Right ventricle myocardium inferior (tissue), 1 donor: Measurements from ENCODE around the gene TMEM190. TPM values are rescaled to one million over a fixed set of nuclear protein-coding genes. Genes with fewer than 3 reads are reported as not detected.
A peak's percentile ranks its signal among the peaks of the same experiment; 100 is the strongest.
"Not testable (repeated sequence)": the region's sequence is repeated elsewhere in the genome, so short reads cannot be mapped to it uniquely, and the experiment has no call there.

ENCODE experiments used
- ATAC-seq: fragments of 200-7000 bp; cut with Tn5 transposase; one replicate; pipeline ENCODE4 v1.9.1; 2020; ENCODE audit warnings: mild to moderate bottlenecking, moderate library complexity
- DNase-seq: peaks from one replicate; pipeline ENCODE4 v3.0.0; 2021; ENCODE audit errors: missing footprints
- intact Hi-C: fragments of 100-400 bp; cut with DNase I; formaldehyde crosslinking; loops from one replicate; pipeline ENCODE4 v1.11.0; 2022
- long read RNA-seq: library from polyadenylated mRNA; unstranded; transcript quantifications from one replicate; pipeline ENCODE4 v2.0.0, GENCODE V29; 2021
- total RNA-seq: library from RNA; stranded (reverse); fragmentation: NEBNext Ultra II Directional; extraction: Animal tissue kit (Norgen Biotek cat#: 25700); gene quantifications from one replicate; pipeline ENCODE4 v1.2.1, GENCODE V29; 2021
- donor health status: DM: no; HTN: yes; CAD: no; lungs with severe emphysema.

Gene TMEM190
- not detected for total RNA-seq
- long read RNA-seq, result 0 reads

DNA sequence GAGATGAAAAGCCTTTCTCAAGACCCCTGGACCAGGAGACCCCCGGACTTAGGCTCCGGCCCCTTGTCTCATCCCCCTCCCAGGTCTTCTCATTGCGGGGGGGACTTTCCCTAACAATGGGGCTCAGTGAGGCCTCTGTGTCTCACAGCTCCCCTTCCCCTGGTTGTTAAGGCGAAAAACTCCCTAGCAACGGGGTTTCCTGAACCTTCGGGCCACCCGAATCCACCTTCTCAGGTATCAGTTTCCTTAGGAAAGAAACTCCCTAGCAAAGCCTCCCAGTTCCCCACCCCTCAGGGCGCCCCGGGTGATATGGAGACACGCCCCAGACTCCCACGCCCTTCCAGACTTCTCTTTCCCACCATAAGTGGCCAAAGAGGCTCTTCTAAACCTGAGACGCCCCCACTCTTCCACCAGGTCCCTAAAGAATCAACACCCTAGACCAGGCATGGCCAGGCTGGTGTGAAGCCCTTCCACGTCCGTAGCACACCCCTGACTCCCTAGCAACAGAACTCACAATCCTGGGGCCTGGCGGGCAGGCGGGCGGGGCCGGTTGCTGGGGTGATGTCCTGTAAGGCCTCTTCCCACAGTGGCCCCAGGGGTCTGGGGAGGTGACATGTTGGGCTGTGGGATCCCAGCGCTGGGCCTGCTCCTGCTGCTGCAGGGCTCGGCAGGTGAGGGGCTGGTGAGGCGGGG, at the start of gene TMEM190:
Gene TMEM190 (plus strand): TSS at position 586 of the 693 bp plus-strand sequence. CDS start 28 bp downstream, at position 614.
- ATAC-seq, result no peak
- DNase-seq, result no peak
- intact Hi-C loops, result no loop called here

DNA sequence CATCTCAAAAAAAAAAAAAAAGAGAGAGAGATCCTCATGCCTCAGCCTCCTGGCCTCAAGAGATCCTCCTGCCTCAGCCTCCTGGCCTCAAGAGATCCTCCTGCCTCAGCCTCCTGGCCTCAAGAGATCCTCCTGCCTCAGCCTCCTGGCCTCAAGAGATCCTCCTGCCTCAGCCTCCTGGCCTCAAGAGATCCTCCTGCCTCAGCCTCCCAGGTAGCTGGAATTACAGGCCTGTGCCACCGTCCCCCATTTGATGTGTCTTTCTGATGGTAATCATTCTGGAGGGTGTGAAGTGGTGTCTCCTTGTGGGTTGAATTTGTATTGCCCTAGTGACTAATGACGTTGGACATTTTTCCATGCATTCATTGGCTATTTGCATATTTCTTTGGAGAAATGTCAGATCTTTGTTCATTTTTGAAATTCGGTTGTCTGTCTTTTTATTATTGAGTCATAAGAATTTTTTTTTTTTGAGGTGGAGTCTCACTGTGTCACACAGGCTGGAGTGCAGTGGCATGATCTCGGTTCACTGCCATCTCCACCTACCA, 47.8 kb upstream of the TMEM190 start:
- intact Hi-C loops, DNase-seq, ATAC-seq: not testable (repeated sequence)

DNA sequence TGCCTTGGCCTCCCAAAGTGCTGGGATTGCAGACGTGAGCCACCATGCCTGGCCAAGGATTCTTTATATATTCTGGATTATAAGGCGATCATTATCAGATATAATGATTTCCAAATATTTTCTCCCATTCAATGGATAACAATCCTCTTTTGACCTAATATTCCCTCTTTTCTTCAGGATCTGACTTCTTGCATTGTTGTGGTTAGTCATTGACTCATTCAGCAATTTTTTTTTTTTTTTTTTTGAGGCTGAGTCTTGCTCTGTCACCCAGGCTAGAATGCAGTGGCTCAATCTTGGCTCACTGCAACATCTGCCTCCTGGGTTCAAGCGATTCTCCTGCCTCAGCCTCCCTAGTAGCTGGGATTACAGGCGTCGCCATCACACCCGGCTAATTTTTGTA, 46.8 kb upstream of the TMEM190 start:
- intact Hi-C loops, DNase-seq, ATAC-seq: not testable (repeated sequence)

DNA sequence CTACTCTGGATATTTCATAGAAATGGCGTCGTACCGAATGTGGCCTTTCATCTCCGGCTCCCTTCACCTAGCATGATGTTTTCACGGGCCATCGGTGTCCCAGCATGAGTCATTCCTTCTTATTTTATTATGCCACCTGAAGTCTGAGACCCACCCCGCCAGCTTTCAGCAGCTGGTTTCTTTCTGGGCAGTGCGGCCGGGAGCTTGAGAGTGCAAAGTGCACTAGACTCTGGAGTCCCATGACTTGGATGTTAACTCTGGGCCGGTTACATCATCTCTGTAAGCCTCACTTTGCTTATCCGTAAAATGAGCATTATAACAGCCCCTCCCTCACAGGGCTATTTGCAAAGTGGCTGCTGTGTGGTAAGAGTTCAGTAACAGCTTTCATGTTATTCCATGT, 42.8 kb upstream of the TMEM190 start:
- intact Hi-C loops, result no loop called here
- ATAC-seq, result no peak
- DNase-seq, result no peak

DNA sequence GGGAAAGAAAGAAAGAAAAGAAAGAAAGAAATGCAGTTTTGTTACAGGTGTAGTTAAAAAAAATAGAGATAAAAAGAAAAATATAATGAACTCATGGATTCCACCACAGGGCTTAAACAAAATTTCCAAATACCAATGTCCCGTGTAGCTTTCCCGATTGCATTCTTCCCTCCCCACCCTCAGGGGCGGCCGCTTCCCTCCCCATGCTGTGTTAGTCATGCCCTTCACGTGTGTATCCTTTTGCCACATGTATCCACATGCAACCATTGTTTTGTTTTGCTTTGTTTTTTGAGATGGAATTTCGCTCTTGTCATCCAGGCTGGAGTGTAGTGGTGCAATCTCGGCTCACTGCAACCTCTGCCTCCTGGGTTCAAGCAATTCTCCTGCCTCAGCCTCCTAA, 40.5 kb upstream of the TMEM190 start:
- ATAC-seq, result no peak
- intact Hi-C loops, result no loop called here
- DNase-seq, result no peak

DNA sequence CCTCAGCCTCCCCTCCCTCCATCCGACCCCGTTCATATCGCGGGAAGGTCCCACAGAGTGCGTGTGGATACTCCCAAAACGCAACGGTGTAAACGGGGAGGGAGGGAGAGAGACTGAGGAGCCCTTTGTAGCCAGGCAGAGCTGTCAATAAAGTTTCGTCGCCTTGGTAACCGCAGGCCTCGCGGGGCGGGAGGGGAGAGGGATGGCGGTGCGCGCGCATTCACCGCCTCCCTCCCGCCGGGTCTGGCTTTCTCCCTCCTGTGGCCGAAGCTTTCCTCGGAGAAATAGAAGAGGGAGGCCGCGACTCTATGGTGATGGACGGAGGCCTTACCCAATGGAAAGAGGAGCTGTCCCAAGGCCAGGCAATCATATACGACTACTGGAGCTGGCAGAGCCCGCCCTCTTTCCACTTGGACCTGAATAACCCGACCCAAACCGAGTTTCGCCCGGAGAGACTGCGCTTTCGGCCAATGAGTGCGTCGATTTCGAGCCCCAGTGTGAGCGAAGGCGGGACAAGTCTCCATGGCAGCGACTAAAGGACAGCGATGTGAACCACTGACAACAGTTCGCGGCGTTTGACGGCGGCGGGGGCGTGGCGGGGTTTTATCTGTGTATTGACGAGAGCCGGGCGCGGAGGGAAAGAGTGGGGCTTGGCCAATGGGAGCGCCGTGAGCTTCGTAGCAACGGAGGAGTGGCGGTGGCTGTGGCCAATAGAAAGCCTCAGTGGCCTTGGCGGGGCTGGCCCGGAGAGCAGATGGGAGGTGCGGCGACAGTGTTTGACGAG, 37.3 kb upstream of the TMEM190 start, which contains the start of gene KMT5C:
Gene KMT5C (plus strand): TSS at position 772 of the 784 bp plus-strand sequence. CDS start 2,061 bp downstream, outside the sequence.
- intact Hi-C loops, result loop anchor here (1.0 kb wide), 1 partner anchor 46 kb away; the partner anchor contains the start of gene RPL28
- ATAC-seq (peak; percentile 95), DNase-seq (peak; percentile 100)

DNA sequence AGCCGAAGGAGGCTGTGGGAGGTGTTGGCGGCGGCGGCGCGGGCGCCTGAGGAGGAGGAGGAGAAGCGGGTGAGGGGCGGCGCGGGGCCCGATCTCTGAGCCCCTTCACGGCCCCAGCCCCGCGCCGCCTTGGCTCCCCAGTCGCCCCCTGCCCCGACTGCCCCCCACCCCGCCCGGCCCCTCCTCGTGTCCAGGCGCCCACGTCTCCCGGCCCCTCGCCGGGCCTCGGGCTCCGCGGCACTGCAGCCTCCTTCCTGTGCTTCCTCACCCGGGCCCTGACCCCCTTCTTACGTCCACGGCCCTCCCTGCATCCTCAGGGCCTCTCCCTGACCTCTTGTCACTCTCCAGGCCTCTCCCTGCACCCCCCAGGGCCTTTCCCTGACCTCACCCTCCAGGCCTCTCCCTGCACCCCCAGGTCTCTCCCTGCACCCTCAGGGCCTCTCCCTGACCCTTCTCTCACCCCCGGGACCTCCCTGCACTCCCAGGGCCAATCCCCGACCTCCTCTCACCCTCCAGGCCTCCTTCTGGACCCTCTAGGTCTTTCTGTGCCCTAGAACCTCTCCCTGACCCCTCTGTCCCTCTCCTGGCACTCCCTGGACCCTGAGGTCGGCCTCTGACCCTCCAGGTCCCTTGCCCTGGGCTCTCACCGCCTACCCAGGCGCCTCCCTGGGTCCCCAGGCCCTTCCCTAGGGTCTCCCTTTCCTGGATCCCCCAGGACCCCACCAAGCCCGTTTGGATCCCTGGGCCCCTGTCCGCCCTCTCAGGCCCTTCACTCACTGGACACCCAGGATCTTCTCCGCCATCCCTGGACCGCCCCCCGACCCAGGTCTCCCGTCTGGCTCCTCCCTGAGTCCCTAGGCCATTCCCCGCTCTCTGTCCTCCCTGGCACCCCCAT, 36.5 kb upstream of the TMEM190 start:
- DNase-seq (no peak), ATAC-seq (no peak)
- intact Hi-C loops, result loop anchor here (1.0 to 5.0 kb wide), 2 partner anchors 38 to 45 kb away; partner anchors contain the start of gene RPL28

DNA sequence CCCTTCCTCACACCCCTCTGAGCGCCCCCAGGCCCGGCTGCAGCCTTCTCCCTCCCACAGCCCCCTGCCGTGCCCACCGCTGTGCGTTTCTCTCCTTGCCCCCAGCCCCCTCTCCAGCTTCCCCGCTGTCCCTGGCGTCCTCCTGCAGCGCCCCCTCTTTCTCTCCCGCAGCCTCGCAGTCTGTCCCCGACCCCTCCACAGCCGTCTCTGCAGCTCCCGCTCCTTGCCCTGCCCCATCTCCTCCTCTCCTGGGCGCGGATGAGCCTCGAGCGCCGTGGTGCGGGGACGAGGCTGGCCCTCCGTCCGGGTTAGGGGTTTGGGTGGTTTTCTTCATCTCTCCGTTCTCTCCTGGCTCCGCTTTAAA, 35.9 kb upstream of the TMEM190 start:
- intact Hi-C loops, result loop anchor here (5.0 kb wide), 1 partner anchor 38 kb away; no protein-coding TSS in a partner anchor
- no peak for ATAC-seq
- DNase-seq, result no peak

DNA sequence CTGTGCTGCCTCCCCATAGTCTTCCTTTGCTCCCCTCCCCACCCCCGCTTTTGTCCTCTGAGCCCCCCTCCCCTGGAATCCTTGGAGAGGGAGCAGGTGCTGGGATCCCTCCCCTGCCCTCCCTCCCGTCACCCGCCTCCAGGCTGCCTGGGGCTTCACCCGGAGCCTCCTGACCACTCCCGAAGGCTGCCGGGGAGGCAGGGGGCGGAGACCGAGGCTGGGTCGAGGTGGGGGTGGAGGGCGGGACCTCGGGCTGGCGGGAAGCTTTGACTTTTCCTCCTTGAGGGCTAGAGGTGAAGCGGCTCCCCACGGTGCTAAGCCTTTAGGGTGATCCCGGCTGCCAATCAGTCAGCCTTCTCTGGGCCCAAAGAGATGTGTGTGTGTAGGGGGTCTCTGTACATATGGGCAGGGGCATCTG, 35.4 kb upstream of the TMEM190 start:
- intact Hi-C loops, result loop anchor here (5.0 kb wide), 1 partner anchor 39 kb away; no protein-coding TSS in a partner anchor
- ATAC-seq (no peak), DNase-seq (peak; percentile 88)

DNA sequence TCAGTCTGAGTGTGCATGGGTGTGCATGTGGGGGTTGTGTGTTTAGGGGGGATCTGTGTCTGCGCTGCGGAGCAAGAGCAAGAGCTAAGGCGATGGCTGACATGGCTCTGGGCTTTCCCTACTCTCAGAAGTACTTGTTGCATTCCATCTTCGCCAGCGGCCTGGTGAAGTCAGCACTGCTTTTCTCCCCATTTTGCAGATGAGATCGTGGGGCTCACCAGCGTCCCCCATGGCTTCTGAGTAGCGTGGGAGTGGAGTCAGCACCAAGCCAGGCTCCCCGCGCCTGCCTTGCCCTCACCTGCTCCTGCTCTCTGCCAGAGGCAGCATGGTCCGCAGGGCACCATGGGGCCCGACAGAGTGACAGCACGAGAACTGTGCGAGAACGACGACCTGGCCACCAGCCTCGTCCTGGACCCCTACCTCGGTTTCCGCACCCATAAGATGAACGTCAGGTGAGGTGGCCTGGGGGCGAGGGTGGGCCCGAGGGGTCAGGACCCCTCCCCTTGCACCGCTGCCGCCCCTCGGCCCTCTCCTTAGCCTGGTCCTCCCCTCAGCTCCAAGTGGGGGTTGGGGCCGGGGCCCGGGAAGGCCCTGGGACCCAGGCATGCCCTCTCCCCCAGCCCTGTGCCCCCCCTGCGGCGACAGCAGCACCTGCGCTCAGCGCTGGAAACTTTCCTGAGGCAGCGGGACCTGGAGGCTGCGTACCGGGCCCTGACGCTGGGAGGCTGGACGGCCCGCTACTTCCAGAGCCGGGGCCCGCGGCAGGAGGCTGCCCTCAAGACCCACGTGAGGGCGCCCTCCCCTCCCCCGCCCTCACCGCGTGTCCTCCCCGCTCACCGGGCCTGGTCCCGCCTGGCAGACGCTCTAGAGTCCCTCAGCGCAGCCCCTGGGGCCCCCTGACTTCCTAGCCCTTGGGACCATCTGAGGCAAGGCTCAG, 34.8 kb upstream of the TMEM190 start:
- ATAC-seq (no peak), DNase-seq (no peak)
- intact Hi-C loops, result loop anchor here (5.0 kb wide), 1 partner anchor 40 kb away; no protein-coding TSS in a partner anchor

DNA sequence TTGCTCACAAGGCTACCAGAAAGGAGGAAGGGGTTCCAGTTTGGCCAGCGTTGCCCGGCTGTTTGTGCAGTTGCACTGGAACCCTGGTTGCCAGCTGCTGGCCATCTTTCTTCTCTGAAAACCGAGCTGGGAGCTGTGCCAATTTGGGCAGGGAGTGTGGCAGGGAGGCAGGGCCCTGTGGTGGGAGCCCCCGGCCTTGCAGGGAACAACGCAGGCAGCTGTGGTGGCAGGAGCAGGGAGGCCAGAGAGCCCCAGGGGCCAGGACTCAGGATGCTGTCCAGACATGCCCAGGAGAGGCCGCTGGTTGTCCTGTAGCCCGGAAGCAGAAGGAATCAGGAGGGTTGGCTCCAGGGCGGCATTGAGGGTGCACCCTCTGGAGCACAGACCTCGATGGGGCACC, 32.2 kb upstream of the TMEM190 start:
- intact Hi-C loops, result loop anchor here (5.0 kb wide), 1 partner anchor 42 kb away; no protein-coding TSS in a partner anchor
- DNase-seq, result no peak
- no peak for ATAC-seq

DNA sequence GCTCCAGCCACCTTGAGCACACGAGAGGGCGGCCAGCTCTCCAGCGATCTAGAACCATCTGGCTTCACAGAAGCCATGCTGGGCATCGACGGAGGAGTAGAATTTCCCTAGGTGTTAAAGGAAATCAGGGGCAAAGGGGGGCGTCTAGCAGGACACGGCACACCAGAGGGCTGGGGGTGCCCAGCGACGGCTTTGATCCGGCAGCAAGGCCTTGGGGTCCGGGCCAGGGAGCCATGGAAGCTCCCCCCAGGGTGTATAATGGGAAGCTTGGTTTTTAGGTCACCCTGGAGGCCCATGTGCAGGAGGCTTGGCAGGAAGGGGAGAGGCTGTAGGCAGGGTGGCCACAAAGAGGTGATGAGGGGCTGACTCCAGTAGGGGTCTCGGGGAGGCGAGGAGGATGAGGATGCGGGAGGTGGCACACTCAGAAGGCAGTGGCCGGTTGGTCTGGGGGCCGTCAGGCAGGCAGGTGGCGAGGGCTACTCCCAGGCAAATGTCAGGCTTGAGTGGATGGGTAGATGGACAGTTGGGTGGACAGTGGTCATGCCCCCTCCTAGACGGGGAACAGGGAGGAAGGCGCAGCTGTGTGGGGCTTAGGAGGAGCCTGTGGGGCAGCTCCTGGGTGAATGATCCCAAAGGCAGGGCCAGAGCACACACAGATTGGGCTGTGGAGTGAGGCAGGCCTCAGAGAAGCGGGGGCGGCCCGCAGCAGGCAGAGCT, 31.4 kb upstream of the TMEM190 start:
- DNase-seq (no peak), ATAC-seq (no peak)
- intact Hi-C loops, result no loop called here

DNA sequence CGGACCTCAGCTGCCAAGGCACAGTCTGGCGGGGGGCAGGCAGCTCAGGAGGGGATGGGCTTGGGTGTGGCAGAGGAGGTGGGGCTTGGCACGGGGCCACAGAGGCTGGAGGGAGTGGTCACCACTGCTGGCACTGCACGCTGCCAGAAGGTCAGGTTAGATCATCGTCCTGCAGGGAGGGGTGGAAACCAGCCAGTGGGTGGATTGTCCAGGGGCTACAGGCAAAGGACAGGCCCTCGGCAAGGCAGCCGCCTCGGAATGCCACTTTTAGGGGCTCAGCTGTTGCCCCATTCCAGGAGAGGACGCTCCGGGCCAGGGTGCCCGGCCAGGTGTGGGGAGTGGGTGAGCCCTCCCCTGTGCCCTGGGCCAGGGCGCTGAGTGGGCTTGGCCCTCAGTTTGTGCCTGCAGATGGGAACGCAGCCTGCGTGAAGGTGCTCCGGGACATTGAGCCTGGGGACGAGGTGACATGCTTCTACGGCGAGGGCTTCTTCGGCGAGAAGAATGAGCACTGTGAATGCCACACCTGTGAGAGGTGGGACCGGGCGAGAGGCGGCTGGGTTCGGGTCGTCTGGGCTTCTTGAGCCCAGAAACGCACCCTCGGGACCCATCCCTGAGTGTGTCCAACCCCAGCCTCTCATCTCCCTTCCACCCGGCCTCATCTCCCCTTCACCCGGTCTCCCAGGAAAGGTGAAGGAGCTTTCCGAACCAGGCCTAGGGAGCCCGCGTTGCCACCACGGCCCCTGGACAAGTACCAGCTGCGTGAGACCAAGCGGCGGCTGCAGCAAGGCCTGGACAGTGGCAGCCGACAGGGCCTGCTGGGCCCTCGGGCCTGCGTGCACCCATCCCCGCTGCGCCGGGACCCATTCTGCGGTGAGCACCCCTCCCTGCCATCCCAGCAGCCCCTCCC, 30.6 kb upstream of the TMEM190 start:
- intact Hi-C loops, result no loop called here
- ATAC-seq (peak; percentile 21), DNase-seq (no peak)

DNA sequence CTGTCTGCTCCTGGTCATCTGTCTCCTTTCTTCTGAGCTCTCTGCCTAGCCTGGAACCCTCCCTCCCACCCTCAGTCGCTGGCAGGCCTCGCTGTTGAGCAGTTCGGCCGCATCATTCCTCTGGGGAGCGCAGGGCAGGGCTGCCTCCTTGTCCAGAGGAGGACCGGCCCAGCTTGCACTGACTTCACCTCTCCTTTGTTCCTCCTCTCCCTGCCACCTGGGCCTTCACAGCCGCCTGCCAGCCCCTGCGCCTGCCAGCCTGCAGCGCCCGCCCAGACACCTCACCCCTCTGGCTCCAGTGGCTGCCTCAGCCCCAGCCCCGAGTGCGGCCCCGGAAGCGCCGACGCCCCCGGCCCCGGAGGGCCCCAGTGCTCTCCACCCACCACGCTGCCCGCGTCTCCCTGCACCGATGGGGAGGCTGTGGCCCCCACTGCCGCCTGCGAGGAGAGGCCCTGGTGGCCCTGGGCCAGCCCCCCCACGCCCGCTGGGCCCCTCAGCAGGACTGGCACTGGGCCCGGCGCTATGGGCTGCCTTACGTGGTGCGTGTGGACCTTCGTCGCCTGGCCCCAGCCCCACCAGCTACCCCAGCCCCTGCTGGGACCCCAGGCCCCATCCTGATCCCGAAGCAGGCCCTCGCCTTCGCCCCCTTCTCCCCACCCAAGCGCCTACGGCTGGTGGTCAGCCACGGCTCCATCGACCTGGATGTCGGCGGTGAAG, 29.7 kb upstream of the TMEM190 start:
- ATAC-seq (peak; percentile 21), DNase-seq (no peak)
- intact Hi-C loops, result no loop called here

DNA sequence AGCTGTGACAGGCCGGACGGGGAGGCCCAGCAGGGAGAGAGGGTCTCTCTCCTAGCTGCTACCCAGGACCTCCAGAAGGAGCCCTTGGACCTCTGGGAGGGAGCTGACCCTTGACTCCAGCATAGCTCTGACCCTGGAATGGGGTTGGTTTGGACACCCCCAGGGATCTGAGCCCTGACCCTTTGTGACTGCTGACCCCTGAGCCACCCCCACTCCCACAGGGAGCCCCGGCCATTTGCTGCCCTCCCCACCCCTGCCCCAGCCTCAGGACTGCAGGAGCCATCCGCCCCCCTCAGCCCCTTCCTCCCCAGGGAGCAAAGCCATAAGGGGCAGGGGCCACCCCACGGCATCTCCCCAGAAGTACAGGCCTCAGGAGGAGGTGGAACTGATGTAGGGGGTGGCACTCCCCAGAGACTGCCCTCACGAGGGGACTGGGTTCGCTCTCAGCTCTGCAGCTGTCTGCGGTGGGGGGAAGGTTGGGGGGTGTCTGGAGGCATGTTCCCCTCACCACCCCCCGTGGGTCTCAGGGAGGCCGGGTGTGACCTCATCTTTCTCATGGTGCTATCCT, 29.1 kb upstream of the TMEM190 start:
- no peak for ATAC-seq
- no peak for DNase-seq
- intact Hi-C loops, result no loop called here
